SK-N-SH (cell line): ENCODE data around the gene CADM1.

ENCODE experiments used
- CTCF ChIP-seq: fragments of 200-600 bp; sonication (generic); IDR thresholded peaks from 2 replicates; pipeline ENCODE4 v1.6.1; 2017; ENCODE audit warnings: antibody characterized with exemption, mild to moderate bottlenecking, moderate library complexity
- GABPA ChIP-seq: IDR thresholded peaks from 2 replicates; pipeline ENCODE4 v1.4.0; 2012; ENCODE audit warnings: low read depth, mild to moderate bottlenecking
- NRF1 ChIP-seq: IDR thresholded peaks from 2 replicates; pipeline ENCODE4 v1.6.1; 2012; ENCODE audit warnings: low read depth, mild to moderate bottlenecking, low read length
- POLR2AphosphoS5 ChIP-seq: IDR thresholded peaks from 2 replicates; pipeline ENCODE4 v1.6.1; 2012; ENCODE audit warnings: low read depth, low read length
- RAD21 ChIP-seq: IDR thresholded peaks from 2 replicates; pipeline ENCODE4 v1.6.1; 2012; ENCODE audit warnings: mild to moderate bottlenecking, low read length
- TEAD4 ChIP-seq: IDR thresholded peaks from 2 replicates; pipeline ENCODE4 v1.4.0; 2012; ENCODE audit warnings: mild to moderate bottlenecking, borderline replicate concordance; ENCODE audit not compliant: insufficient read depth
- TF ChIP-seq, protein P1 (sequence below): IDR thresholded peaks from 2 replicates; pipeline ENCODE4; 2012

GRCh38 chr11:115247361-115247760, 256.9 kb downstream of the CADM1 start:
- no peak for TF ChIP-seq CTCF
- no peak for TF ChIP-seq GABPA
- no peak for TF ChIP-seq RAD21
- TF ChIP-seq POLR2AphosphoS5 = no peak
- TF ChIP-seq, protein P1, sequence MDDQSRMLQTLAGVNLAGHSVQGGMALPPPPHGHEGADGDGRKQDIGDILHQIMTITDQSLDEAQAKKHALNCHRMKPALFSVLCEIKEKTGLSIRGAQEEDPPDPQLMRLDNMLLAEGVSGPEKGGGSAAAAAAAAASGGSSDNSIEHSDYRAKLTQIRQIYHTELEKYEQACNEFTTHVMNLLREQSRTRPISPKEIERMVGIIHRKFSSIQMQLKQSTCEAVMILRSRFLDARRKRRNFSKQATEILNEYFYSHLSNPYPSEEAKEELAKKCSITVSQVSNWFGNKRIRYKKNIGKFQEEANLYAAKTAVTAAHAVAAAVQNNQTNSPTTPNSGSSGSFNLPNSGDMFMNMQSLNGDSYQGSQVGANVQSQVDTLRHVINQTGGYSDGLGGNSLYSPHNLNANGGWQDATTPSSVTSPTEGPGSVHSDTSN = no peak
- TF ChIP-seq NRF1 = no peak
- no peak for TF ChIP-seq TEAD4
